Hepatocyte (in vitro differentiated cells): Measurements from ENCODE around the gene SNRPA1.

ENCODE experiments used
- CTCF ChIP-seq: fragments of 200-600 bp; sonication (generic); IDR thresholded peaks from 2 replicates; pipeline ENCODE4 v1.5.1; 2016; ENCODE audit warnings: antibody characterized with exemption, mild to moderate bottlenecking; ENCODE audit not compliant: poor library complexity
- EZH2 ChIP-seq: fragments of 200-600 bp; sonication (generic); IDR thresholded peaks from 2 replicates; pipeline ENCODE4 v1.6.1; 2016; ENCODE audit warnings: antibody characterized with exemption, mild to moderate bottlenecking, borderline replicate concordance
- EZH2phosphoT487 ChIP-seq: fragments of 200-600 bp; sonication (generic); IDR thresholded peaks from one replicate; pipeline ENCODE4 v1.6.1; 2018; ENCODE audit warnings: antibody characterized with exemption, mild to moderate bottlenecking, low read depth, moderate library complexity; ENCODE audit not compliant: unreplicated experiment, severe bottlenecking

GRCh38 chr15:101310508-101310907 is 15.5 kb upstream of the SNRPA1 start:
- TF ChIP-seq CTCF (no peak), EZH2 (no peak), EZH2phosphoT487 (no peak)
